DND-41 (cell line): ENCODE measurements around the gene HOXD9.

ENCODE experiments used
- ATAC-seq: fragments of 200-7000 bp; cut with Tn5 transposase; 3 replicates; pipeline ENCODE4 v1.9.1; 2021; ENCODE audit warnings: low read depth; ENCODE audit not compliant: insufficient read depth
- DNase-seq: peaks from one replicate; pipeline ENCODE4 v3.0.0-alpha.2; 2020
- H2AFZ ChIP-seq: 2 replicates; pipeline ENCODE4 v1.6.0; 2012; ENCODE audit warnings: low read depth, low read length
- H3K27ac ChIP-seq: 2 replicates; pipeline ENCODE4 v1.5.1; 2012; ENCODE audit warnings: low read length, inconsistent platforms
- H3K27me3 ChIP-seq: fragments of 200-600 bp; sonication (generic); 2 replicates; pipeline ENCODE4 v1.6.0; 2012; ENCODE audit warnings: low read length, mild to moderate bottlenecking, inconsistent platforms; ENCODE audit not compliant: insufficient read depth, poor library complexity
- H3K36me3 ChIP-seq: 2 replicates; pipeline ENCODE4 v1.5.1; 2012; ENCODE audit warnings: low read length, inconsistent platforms; ENCODE audit not compliant: insufficient read depth
- H3K4me1 ChIP-seq: 2 replicates; pipeline ENCODE4 v1.5.1; 2012; ENCODE audit warnings: mild to moderate bottlenecking, low read length; ENCODE audit not compliant: insufficient read depth
- H3K4me2 ChIP-seq: 2 replicates; pipeline ENCODE4 v1.6.0; 2012; ENCODE audit warnings: mild to moderate bottlenecking, moderate library complexity, low read length, inconsistent platforms; ENCODE audit not compliant: insufficient read depth
- H3K4me3 ChIP-seq, 2 experiments: fragments of 200-600 bp in 1 of 2; shearing (Covaris generic) in 1 of 2; 2 replicates each; pipeline ENCODE4 v1.5.1; 2012 to 2016; ENCODE audit warnings: inconsistent platforms in 2 of 2, low read length in 2 of 2, mild to moderate bottlenecking in 2 of 2, low read depth in 1 of 2, moderate library complexity in 1 of 2
- H3K79me2 ChIP-seq: 2 replicates; pipeline ENCODE4 v1.6.0; 2012; ENCODE audit warnings: low read length, inconsistent platforms; ENCODE audit not compliant: insufficient read depth
- H3K9ac ChIP-seq: 2 replicates; pipeline ENCODE4 v1.6.0; 2012; ENCODE audit warnings: low read depth, mild to moderate bottlenecking, inconsistent platforms, low read length, moderate library complexity
- H3K9me3 ChIP-seq: 2 replicates; pipeline ENCODE4 v1.5.1; 2012; ENCODE audit warnings: low read length, moderate library complexity, mild to moderate bottlenecking, inconsistent platforms; ENCODE audit not compliant: insufficient read depth, severe bottlenecking
- H4K20me1 ChIP-seq: 2 replicates; pipeline ENCODE4 v1.6.0; 2012; ENCODE audit warnings: low read length; ENCODE audit not compliant: insufficient read depth
- CTCF ChIP-seq: IDR thresholded peaks from 2 replicates; pipeline ENCODE4 v1.5.1; 2012; ENCODE audit warnings: borderline replicate concordance, low read length, moderate library complexity, mild to moderate bottlenecking; ENCODE audit not compliant: poor library complexity, severe bottlenecking; ENCODE audit errors: extremely low read depth
- EZH2 ChIP-seq: IDR thresholded peaks from 3 replicates; pipeline ENCODE4 v1.6.1; 2012; ENCODE audit warnings: borderline replicate concordance, low read depth, mild to moderate bottlenecking, moderate library complexity, low read length, inconsistent platforms; ENCODE audit not compliant: severe bottlenecking

The HOXD9 gene

GRCh38 chr2:176110415-176111308 is 11.9 kb upstream of the HOXD9 start:
- H3K4me1 ChIP-seq = no peaks in the 10 kb centered on the region
- DNase-seq = no peak
- H4K20me1 ChIP-seq = no peaks in the 10 kb centered on the region
- H2AFZ ChIP-seq = no peak overlapping the region
- no peak overlapping the region for H3K9ac ChIP-seq
- H3K4me3 ChIP-seq = no peak overlapping the region
- H3K79me2 ChIP-seq = no peaks in the 10 kb centered on the region
- no peak overlapping the region for H3K4me2 ChIP-seq
- H3K9me3 ChIP-seq = no peaks in the 10 kb centered on the region
- H3K27ac ChIP-seq = no peak overlapping the region
- ATAC-seq = no peak
- H3K27me3 ChIP-seq = no peaks in the 10 kb centered on the region
- TF ChIP-seq CTCF (no peak), EZH2 (no peak)
- H3K36me3 ChIP-seq = no peaks in the 10 kb centered on the region

- Histone ChIP-seq H3K9me3 (no peaks in the 10 kb centered on the region), H4K20me1 (no peaks in the 10 kb centered on the region), H3K9ac (no peak overlapping the region), H3K27me3 (no peaks in the 10 kb centered on the region), H3K4me2 (no peak overlapping the region), H3K79me2 (no peaks in the 10 kb centered on the region), H3K4me1 (no peaks in the 10 kb centered on the region), H2AFZ (no peak overlapping the region), H3K27ac (no peak overlapping the region), H3K36me3 (no peaks in the 10 kb centered on the region), H3K4me3 (no peak overlapping the region)
- TF ChIP-seq CTCF = no peak
- TF ChIP-seq EZH2 = no peak
- ATAC-seq (no peak), DNase-seq (no peak)
These were observed 11.2 kb upstream of the HOXD9 start for GRCh38 chr2:176111309-176111663.

GRCh38 chr2:176111846-176112374 is 10.6 kb upstream of the HOXD9 start:
- ATAC-seq = no peak
- H3K4me3 ChIP-seq = no peak overlapping the region
- H3K4me2 ChIP-seq = no peak overlapping the region
- DNase-seq = no peak
- H2AFZ ChIP-seq = no peak overlapping the region
- no peaks in the 10 kb centered on the region for H3K9me3 ChIP-seq
- no peaks in the 10 kb centered on the region for H3K36me3 ChIP-seq
- no peaks in the 10 kb centered on the region for H3K79me2 ChIP-seq
- TF ChIP-seq CTCF (no peak), EZH2 (no peak)
- no peaks in the 10 kb centered on the region for H3K27me3 ChIP-seq
- no peaks in the 10 kb centered on the region for H3K4me1 ChIP-seq
- H4K20me1 ChIP-seq = no peaks in the 10 kb centered on the region
- no peak overlapping the region for H3K27ac ChIP-seq
- no peak overlapping the region for H3K9ac ChIP-seq
